Breast epithelium (tissue), 4 donors: Measurements from ENCODE around the gene ARHGDIB. TPM values are rescaled to one million over a fixed set of nuclear protein-coding genes. Genes with fewer than 3 reads are reported as not detected.

Experiments
- DNase-seq, 2 donors: peaks; one replicate each; pipeline ENCODE4 v3.0.0-alpha.2; 2019; ENCODE audit warnings: low spot score in 2 of 2
- H3K27ac ChIP-seq, 2 donors: fragments of 200-600 bp; sonication (generic) in 1 of 2; one replicate each; pipeline ENCODE4 v1.5.1; 2016 to 2019; ENCODE audit warnings: mild to moderate bottlenecking in 1 of 2
- H3K27me3 ChIP-seq, 2 donors: fragments of 200-600 bp; sonication (generic) in 1 of 2; one replicate each; pipeline versions ENCODE4 v1.5.1 to v1.6.0; 2017 to 2019; ENCODE audit warnings: control low read depth in 1 of 2, mild to moderate bottlenecking in 1 of 2
- H3K36me3 ChIP-seq: fragments of 200-600 bp; one replicate; pipeline ENCODE4 v1.5.1; 2019
- H3K4me1 ChIP-seq, 2 donors: fragments of 200-600 bp; sonication (generic); one replicate each; pipeline ENCODE4 v1.5.1; 2016 to 2019; ENCODE audit warnings: control low read depth in 1 of 2
- H3K4me3 ChIP-seq, 3 donors: fragments of 200-600 bp; sonication (generic); 1 replicate in 2 of 3; 2 replicates in 1 of 3; pipeline ENCODE4 v1.5.1; 2016 to 2019; ENCODE audit warnings: mild to moderate bottlenecking in 3 of 3, moderate library complexity in 2 of 3
- H3K9me3 ChIP-seq, 2 donors: fragments of 200-600 bp; sonication (generic) in 1 of 2; one replicate each; pipeline ENCODE4 v1.5.1; 2016 to 2019; ENCODE audit warnings: control low read depth in 1 of 2
- POLR2A ChIP-seq: fragments of 450-650 bp; IDR thresholded peaks from one replicate; pipeline ENCODE4 v1.6.1; 2016; ENCODE audit warnings: antibody characterized with exemption, mild to moderate bottlenecking, moderate library complexity
- POLR2AphosphoS5 ChIP-seq, 3 donors: sonication (generic); formaldehyde crosslinking; IDR thresholded peaks; one replicate each; pipeline ENCODE4 v1.6.1; 2017; ENCODE audit warnings: antibody characterized with exemption in 3 of 3
- intact Hi-C: fragments of 100-400 bp; cut with DNase I; formaldehyde crosslinking; loops from one replicate; pipeline ENCODE4 v1.15.1; 2023; ENCODE audit warnings: low total_unique reads
- total RNA-seq, 3 donors: library from RNA; depleted of rRNA; stranded (reverse); fragments of >200 nt; gene quantifications; one replicate each; pipeline ENCODE4 v1.1.0, GENCODE V29; 2016
- TF ChIP-seq, protein P1 (sequence below), 3 donors: fragments of 450-650 bp; IDR thresholded peaks; one replicate each; pipeline ENCODE4 v1.5.1; 2016 to 2017; ENCODE audit warnings: antibody characterized with exemption in 3 of 3, mild to moderate bottlenecking in 3 of 3, moderate library complexity in 3 of 3

ARHGDIB gene
- total RNA-seq, 3 donors from 2014 or later, result 159 to 222 (median 168) TPM

DNA sequence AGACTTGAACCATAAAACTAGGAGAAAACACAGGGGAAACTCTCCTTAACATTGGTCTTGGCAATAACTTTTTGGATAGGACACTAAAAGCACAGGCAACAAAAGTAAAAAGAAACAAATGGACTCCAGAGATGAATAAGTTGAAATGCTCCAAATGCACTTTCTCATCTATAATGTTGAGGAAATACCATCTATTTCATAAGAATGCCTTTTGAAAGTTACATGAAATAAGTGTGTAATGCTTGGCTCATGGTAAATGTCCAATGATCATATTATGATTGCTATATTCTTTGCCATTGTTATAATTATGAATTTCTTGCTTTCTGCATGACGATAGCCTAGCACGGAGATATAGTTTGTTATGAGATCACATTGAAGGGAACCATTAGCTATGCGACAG, 31.3 kb upstream of the ARHGDIB start:
- H3K27ac ChIP-seq, result no peak overlapping the region
- TF ChIP-seq POLR2AphosphoS5 (IDR thresholded peaks at IDR 0.05), result no peak
- TF ChIP-seq, protein P1, sequence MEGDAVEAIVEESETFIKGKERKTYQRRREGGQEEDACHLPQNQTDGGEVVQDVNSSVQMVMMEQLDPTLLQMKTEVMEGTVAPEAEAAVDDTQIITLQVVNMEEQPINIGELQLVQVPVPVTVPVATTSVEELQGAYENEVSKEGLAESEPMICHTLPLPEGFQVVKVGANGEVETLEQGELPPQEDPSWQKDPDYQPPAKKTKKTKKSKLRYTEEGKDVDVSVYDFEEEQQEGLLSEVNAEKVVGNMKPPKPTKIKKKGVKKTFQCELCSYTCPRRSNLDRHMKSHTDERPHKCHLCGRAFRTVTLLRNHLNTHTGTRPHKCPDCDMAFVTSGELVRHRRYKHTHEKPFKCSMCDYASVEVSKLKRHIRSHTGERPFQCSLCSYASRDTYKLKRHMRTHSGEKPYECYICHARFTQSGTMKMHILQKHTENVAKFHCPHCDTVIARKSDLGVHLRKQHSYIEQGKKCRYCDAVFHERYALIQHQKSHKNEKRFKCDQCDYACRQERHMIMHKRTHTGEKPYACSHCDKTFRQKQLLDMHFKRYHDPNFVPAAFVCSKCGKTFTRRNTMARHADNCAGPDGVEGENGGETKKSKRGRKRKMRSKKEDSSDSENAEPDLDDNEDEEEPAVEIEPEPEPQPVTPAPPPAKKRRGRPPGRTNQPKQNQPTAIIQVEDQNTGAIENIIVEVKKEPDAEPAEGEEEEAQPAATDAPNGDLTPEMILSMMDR (IDR thresholded peaks at IDR 0.05), result no peak
- no peak for TF ChIP-seq POLR2A
- H3K36me3 ChIP-seq, result no peaks in the 10 kb centered on the region
- H3K4me1 ChIP-seq, result no peaks in the 10 kb centered on the region
- peaks cover 0 to 5% of the 10 kb centered on the region in 2 donors for H3K9me3 ChIP-seq
- no peaks in the 10 kb centered on the region for H3K27me3 ChIP-seq
- H3K4me3 ChIP-seq, result no peak overlapping the region
- no peak for DNase-seq
- intact Hi-C loops, result loop anchor here (2.0 to 10.0 kb wide), 2 partner anchors 148 to 738 kb away; no protein-coding TSS in a partner anchor

GRCh38 chr12:14991069-14991468, 29.7 kb upstream of the ARHGDIB start:
- no peak for DNase-seq
- intact Hi-C loops, result loop anchor here (10.0 kb wide), 1 partner anchor 736 kb away; no protein-coding TSS in a partner anchor
- Histone ChIP-seq H3K27ac (no peak overlapping the region), H3K27me3 (no peaks in the 10 kb centered on the region), H3K4me1 (no peaks in the 10 kb centered on the region), H3K36me3 (no peaks in the 10 kb centered on the region), H3K4me3 (no peak overlapping the region), H3K9me3 (peaks cover 0 to 5% of the 10 kb centered on the region in 2 donors)
- TF ChIP-seq, protein P1 (IDR thresholded peaks at IDR 0.05), result no peak
- no peak for TF ChIP-seq POLR2A
- TF ChIP-seq POLR2AphosphoS5 (IDR thresholded peaks at IDR 0.05), result no peak

GRCh38 chr12:14989790-14990189, 28.4 kb upstream of the ARHGDIB start:
- intact Hi-C loops, result loop anchor here (10.0 kb wide), 1 partner anchor 735 kb away; no protein-coding TSS in a partner anchor
- no peak for DNase-seq
- TF ChIP-seq POLR2A, result no peak
- TF ChIP-seq, protein P1 (IDR thresholded peaks at IDR 0.05), result no peak
- Histone ChIP-seq H3K27me3 (no peaks in the 10 kb centered on the region), H3K9me3 (peaks cover 0 to 5% of the 10 kb centered on the region in 2 donors), H3K27ac (no peak overlapping the region), H3K4me1 (no peaks in the 10 kb centered on the region), H3K36me3 (no peaks in the 10 kb centered on the region), H3K4me3 (no peak overlapping the region)

DNA sequence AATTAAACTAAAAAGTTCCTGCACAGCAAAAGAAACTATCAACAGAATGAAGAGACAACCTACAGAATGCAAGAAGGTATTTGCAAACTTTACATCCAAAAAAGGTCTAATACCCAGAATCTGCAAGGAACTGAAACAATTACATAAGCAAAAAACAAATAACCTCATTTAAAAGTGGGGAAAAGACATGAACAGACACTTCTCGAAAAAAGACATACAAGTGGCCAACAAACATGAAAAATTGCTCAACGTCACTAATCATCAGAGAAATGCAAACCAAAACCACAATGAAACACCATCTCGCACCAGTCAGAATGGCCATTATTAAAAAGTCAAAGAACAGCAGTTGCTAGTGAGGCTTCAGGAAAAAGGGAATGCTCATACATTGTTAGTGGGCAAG, 26.6 kb upstream of the ARHGDIB start:
- Histone ChIP-seq H3K27ac (no peak overlapping the region), H3K36me3 (no peaks in the 10 kb centered on the region), H3K4me3 (no peak overlapping the region), H3K4me1 (no peaks in the 10 kb centered on the region), H3K27me3 (no peaks in the 10 kb centered on the region), H3K9me3 (peaks cover 0 to 5% of the 10 kb centered on the region in 2 donors)
- TF ChIP-seq, protein P1 (IDR thresholded peaks at IDR 0.05), result no peak
- TF ChIP-seq POLR2A (no peak), POLR2AphosphoS5 (IDR thresholded peaks at IDR 0.05) (no peak)
- intact Hi-C loops, result no loop called here
- no peak for DNase-seq

- no peak overlapping the region for H3K4me3 ChIP-seq
- intact Hi-C loops, result no loop called here
- no peak for TF ChIP-seq POLR2AphosphoS5 (IDR thresholded peaks at IDR 0.05)
- TF ChIP-seq, protein P1 (IDR thresholded peaks at IDR 0.05), result peak in 1 of 3 donors; percentile 12
Measured at GRCh38 chr12:14986449-14986848, 25.0 kb upstream of the ARHGDIB start.

More at GRCh38 chr12:14986449-14986848, 25.0 kb upstream of the ARHGDIB start:
- H3K4me1 ChIP-seq, result no peaks in the 10 kb centered on the region
- no peaks in the 10 kb centered on the region for H3K27me3 ChIP-seq
- no peak for DNase-seq
- H3K9me3 ChIP-seq, result peaks cover 0 to 4% of the 10 kb centered on the region in 2 donors
- no peak overlapping the region for H3K27ac ChIP-seq
- H3K36me3 ChIP-seq, result no peaks in the 10 kb centered on the region
